HG02623 (cell line): Measurements from ENCODE around the gene MYO3B.
"Not testable (repeated sequence)": the region's sequence is repeated elsewhere in the genome, so short reads cannot be mapped to it uniquely, and the experiment has no call there.

Experiments
- ATAC-seq: cut with Tn5 transposase; IDR thresholded peaks from one replicate; pipeline ENCODE4 v1.9.1; 2021; ENCODE audit warnings: moderate library complexity; ENCODE audit not compliant: unreplicated experiment

Gene MYO3B

DNA sequence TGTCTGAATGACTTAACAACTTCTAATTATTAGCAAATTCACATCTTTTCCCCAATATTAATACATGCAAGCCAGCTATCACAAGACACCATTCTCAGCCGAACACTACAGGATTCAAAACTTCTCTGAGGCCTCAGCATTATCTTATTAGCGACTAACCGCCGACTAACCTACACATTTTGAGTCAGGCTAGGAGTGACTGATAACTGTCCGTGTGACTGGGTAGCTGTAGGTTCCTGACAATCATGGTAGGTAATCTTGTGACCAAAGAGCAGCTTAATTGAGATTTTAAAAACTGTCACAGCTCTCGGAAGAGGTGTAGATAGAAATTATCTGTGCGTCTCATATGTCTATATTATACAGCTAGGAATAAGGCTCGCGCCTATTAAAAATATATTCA lies 493.1 kb downstream of the MYO3B start:
- no peak for ATAC-seq

DNA sequence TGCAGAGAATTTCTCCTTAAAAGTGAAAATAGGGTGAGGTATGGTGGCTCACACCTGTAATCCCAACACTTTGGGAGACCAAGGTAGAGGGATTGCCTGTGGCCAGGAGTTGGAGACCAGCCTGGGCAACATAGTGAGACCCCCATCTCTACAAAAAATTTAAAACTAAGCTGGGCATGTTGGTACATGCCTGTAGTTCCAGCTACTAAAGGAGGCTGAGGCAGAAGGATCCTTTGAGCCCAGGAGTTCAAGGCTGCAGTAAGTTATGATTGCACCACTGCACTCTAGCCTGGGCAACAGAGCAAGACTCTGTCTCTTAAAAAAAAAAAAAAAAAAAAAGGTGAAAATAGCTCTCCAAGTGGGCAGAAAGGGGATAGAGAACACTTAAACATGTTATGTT lies 496.3 kb downstream of the MYO3B start:
- not testable (repeated sequence) for ATAC-seq

DNA sequence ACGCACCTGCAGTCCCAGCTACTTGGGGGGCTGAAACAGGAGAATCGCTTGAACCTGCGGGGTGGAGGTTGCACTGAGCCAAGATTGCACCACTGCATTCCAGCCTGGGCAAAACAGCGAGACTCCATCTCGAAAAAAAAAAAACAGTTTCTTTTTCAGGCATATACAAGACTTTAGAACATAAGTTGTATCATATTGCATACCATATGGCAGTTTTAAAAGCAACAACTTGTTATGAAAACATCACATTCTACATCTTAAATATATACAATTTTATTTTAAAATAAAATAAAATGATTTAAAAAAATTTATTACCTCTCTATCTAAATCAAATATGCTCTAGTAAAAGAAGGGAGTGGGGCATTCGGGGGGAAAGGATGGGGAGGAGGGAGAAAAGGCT lies 497.8 kb downstream of the MYO3B start:
- ATAC-seq, result no peak

DNA sequence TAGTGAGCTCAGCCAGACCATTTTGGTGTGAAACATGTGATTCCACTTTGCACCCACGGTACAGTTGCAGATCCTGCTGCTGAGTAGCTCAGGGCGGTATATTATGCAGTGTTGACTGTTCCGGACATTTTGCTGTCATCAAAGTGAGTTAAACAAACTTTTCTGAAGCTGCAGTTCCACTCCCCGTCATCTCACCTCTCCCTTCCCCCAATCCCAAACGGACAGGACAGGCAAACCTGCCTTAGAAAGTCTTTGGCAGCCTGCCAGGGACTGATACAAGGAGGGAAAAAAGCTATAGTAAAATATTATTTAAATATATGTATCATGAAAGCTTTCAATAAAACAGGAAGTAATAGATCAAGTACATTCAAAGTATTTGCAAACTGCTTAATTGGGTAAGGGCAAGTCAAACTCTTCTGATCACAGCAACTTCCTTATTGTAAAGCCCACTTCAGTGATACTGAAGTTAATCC lies 501.7 kb downstream of the MYO3B start:
- no peak for ATAC-seq

- ATAC-seq, result peak; percentile 75
Measured at GRCh38 chr2:170680172-170680941, 502.4 kb downstream of the MYO3B start.

DNA sequence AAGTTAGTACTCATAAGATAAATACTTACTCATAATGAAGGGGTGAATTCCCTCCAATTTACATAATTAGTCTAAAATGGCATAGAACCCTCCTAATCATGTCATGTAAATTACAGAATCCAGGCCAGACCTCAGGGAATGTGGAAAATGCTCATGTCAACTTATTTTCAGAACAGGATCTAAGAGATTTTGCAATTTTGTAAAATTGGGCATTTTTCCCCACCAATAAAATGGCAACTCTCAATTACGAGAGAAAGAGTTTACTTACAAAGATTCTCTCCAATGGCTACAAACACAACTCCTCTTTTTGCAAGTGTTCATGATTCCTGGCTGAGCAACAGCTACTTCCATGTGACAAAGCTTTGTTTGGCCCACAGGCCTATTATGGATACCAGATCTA lies 503.4 kb downstream of the MYO3B start:
- ATAC-seq, result no peak

DNA sequence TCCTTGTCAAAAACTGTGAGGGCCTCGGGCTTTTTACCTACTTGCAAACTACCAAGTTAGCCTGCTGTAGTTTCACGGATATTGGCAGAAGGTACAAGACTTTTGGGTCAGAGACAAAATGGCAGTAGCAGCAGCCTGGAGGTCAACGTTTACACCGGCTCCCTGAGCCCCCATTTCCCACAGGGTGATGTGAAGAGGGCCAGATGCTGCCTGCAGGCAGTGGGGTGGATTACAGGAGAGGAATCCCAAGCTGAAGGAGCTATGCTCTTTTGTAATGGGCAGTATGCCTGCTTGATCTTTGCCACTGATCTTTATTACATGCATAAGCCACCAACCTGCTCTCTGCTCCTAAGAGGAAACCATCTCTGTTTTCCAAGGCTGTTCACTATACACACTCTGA lies 507.6 kb downstream of the MYO3B start:
- ATAC-seq, result no peak

GRCh38 chr2:170689481-170689880 lies 511.5 kb downstream of the MYO3B start:
- ATAC-seq, result no peak

DNA sequence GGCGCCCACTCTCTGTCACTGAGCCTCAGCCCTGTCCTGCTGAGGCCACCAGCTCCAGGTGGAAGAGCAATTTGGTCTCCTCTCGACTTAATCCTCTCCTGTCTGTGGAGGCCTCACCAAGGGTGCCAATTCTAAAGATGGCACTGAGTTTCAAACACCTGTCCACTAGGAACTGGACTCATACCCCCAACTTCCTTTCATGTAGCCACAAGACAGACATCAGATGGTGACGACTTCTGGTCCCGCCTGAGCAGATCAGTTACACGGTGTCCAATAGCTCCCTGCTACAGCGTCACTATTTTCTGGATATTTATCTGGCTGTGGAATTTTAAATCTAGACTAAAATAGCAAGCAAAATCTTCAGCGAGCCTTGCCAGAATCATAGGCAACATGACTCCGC lies 512.7 kb downstream of the MYO3B start:
- ATAC-seq, result no peak

GRCh38 chr2:170694316-170694715 lies 516.4 kb downstream of the MYO3B start:
- no peak for ATAC-seq

GRCh38 chr2:170695521-170696410 lies 517.8 kb downstream of the MYO3B start:
- no peak for ATAC-seq

DNA sequence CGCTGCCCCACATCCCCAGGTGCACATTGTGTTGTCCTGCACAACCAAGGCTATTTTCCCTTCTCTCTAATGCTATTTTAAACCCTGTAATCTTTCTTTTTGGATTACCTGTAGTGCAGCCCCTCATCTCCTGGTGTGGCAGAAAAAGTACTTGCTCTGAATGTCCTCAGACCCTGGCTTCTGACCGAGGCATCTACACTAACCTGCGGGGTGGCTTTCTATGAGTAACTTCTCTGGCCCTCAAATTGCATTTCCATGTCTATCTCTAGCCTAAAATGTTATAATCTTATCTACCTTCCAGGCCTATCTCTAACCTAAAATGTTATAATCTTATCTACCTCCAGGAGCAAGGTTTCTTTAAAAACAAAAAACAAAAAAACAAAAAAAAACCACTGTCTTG lies 519.0 kb downstream of the MYO3B start:
- no peak for ATAC-seq

GRCh38 chr2:170701011-170701410 lies 523.1 kb downstream of the MYO3B start:
- ATAC-seq, result no peak

GRCh38 chr2:170703776-170704476 lies 526.0 kb downstream of the MYO3B start:
- ATAC-seq, result no peak
